Ishikawa (cell line): ENCODE data around the gene ID3.

Source experiments
- CEBPB ChIP-seq: IDR thresholded peaks from 2 replicates; pipeline ENCODE4 v1.6.1; 2012
- EGR1 ChIP-seq: IDR thresholded peaks from 2 replicates; pipeline ENCODE4 v1.6.1; 2012
- EP300 ChIP-seq: IDR thresholded peaks from 2 replicates; pipeline ENCODE4 v1.6.1; 2012; ENCODE audit warnings: borderline replicate concordance
- FOXM1 ChIP-seq: IDR thresholded peaks from 2 replicates; pipeline ENCODE4 v1.6.1; 2012; ENCODE audit warnings: low read depth, borderline replicate concordance
- RAD21 ChIP-seq: IDR thresholded peaks from 2 replicates; pipeline ENCODE4 v1.6.1; 2012; ENCODE audit warnings: low read depth
- TAF1 ChIP-seq: IDR thresholded peaks from 2 replicates; pipeline ENCODE4 v1.6.1; 2012; ENCODE audit warnings: low read depth, mild to moderate bottlenecking
- TCF12 ChIP-seq: IDR thresholded peaks from 2 replicates; pipeline ENCODE4 v1.6.1; 2012; ENCODE audit warnings: low read depth
- USF1 ChIP-seq: IDR thresholded peaks from 2 replicates; pipeline ENCODE4 v1.6.1; 2012
- YY1 ChIP-seq: IDR thresholded peaks from 2 replicates; pipeline ENCODE4 v1.6.1; 2012; ENCODE audit warnings: low read depth
- TF ChIP-seq, protein P1 (sequence below): IDR thresholded peaks from 2 replicates; pipeline ENCODE4 v1.6.1; 2012; ENCODE audit warnings: low read depth, mild to moderate bottlenecking
- TF ChIP-seq, protein P2 (sequence below): IDR thresholded peaks from 2 replicates; pipeline ENCODE4 v1.6.1; 2012

- no peak for TF ChIP-seq YY1
- TF ChIP-seq FOXM1 = no peak
- TF ChIP-seq, protein P1, sequence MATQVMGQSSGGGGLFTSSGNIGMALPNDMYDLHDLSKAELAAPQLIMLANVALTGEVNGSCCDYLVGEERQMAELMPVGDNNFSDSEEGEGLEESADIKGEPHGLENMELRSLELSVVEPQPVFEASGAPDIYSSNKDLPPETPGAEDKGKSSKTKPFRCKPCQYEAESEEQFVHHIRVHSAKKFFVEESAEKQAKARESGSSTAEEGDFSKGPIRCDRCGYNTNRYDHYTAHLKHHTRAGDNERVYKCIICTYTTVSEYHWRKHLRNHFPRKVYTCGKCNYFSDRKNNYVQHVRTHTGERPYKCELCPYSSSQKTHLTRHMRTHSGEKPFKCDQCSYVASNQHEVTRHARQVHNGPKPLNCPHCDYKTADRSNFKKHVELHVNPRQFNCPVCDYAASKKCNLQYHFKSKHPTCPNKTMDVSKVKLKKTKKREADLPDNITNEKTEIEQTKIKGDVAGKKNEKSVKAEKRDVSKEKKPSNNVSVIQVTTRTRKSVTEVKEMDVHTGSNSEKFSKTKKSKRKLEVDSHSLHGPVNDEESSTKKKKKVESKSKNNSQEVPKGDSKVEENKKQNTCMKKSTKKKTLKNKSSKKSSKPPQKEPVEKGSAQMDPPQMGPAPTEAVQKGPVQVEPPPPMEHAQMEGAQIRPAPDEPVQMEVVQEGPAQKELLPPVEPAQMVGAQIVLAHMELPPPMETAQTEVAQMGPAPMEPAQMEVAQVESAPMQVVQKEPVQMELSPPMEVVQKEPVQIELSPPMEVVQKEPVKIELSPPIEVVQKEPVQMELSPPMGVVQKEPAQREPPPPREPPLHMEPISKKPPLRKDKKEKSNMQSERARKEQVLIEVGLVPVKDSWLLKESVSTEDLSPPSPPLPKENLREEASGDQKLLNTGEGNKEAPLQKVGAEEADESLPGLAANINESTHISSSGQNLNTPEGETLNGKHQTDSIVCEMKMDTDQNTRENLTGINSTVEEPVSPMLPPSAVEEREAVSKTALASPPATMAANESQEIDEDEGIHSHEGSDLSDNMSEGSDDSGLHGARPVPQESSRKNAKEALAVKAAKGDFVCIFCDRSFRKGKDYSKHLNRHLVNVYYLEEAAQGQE = no peak
- TF ChIP-seq RAD21 = no peak
- TF ChIP-seq TAF1 = no peak
- TF ChIP-seq, protein P2, sequence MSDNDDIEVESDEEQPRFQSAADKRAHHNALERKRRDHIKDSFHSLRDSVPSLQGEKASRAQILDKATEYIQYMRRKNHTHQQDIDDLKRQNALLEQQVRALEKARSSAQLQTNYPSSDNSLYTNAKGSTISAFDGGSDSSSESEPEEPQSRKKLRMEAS = no peak
- no peak for TF ChIP-seq EP300
- TF ChIP-seq USF1 = no peak
- TF ChIP-seq EGR1 = no peak
- TF ChIP-seq TCF12 = no peak
- no peak for TF ChIP-seq CEBPB
These were observed 27.7 kb downstream of the ID3 start for GRCh38 chr1:23531562-23532094.
